H9 (cell line): ENCODE data around the gene PPHLN1. TPM values are rescaled to one million over a fixed set of nuclear protein-coding genes. Genes with fewer than 3 reads are reported as not detected.

ENCODE experiments used
- DNase-seq: peaks from one replicate; pipeline ENCODE4 v3.0.0-alpha.2; 2017
- H2AFZ ChIP-seq: one replicate; pipeline ENCODE4 v1.6.1; 2013; ENCODE audit warnings: mild to moderate bottlenecking, low read length, control low read depth, moderate library complexity
- H2AK5ac ChIP-seq: 2 replicates; pipeline ENCODE4 v1.6.1; 2013; ENCODE audit warnings: low read length, control low read depth, mixed read lengths; ENCODE audit not compliant: insufficient read length
- H2BK120ac ChIP-seq: one replicate; pipeline ENCODE4 v1.6.1; 2013; ENCODE audit warnings: low read depth, mild to moderate bottlenecking, low read length, control low read depth, inconsistent platforms; ENCODE audit not compliant: poor library complexity, severe bottlenecking
- H2BK12ac ChIP-seq: 2 replicates; pipeline ENCODE4 v1.6.1; 2013; ENCODE audit warnings: low read length, control low read depth, mixed read lengths, low read depth; ENCODE audit not compliant: insufficient read length
- H2BK15ac ChIP-seq: 2 replicates; pipeline ENCODE4 v1.6.1; 2013; ENCODE audit warnings: low read depth, low read length, control low read depth
- H2BK20ac ChIP-seq: one replicate; pipeline ENCODE4 v1.6.1; 2013; ENCODE audit warnings: low read depth, mild to moderate bottlenecking, low read length, control low read depth, inconsistent platforms; ENCODE audit not compliant: poor library complexity, severe bottlenecking
- H2BK5ac ChIP-seq: 2 replicates; pipeline ENCODE4 v1.6.1; 2013; ENCODE audit warnings: low read length, control low read depth, mixed read lengths; ENCODE audit not compliant: insufficient read length
- H3K14ac ChIP-seq: 2 replicates; pipeline ENCODE4 v1.6.1; 2013; ENCODE audit warnings: low read length, control low read depth; ENCODE audit not compliant: insufficient read depth
- H3K18ac ChIP-seq: 2 replicates; pipeline ENCODE4 v1.6.1; 2013; ENCODE audit warnings: low read depth, mild to moderate bottlenecking, mixed read lengths, low read length, control low read depth; ENCODE audit not compliant: insufficient read length
- H3K23ac ChIP-seq: 2 replicates; pipeline ENCODE4 v1.6.1; 2013; ENCODE audit warnings: low read length, control low read depth, mixed read lengths, low read depth; ENCODE audit not compliant: insufficient read length
- H3K23me2 ChIP-seq: 2 replicates; pipeline ENCODE4 v1.6.1; 2013; ENCODE audit warnings: low read depth, mild to moderate bottlenecking, mixed read lengths, low read length, control low read depth; ENCODE audit not compliant: insufficient read length, poor library complexity, severe bottlenecking
- H3K27ac ChIP-seq: 2 replicates; pipeline ENCODE4 v1.5.1; 2013; ENCODE audit warnings: low read length, control low read depth, mixed read lengths, low read depth; ENCODE audit not compliant: insufficient read length
- H3K27me3 ChIP-seq: 2 replicates; pipeline ENCODE4 v1.6.1; 2013; ENCODE audit warnings: low read length, control low read depth, inconsistent platforms; ENCODE audit not compliant: insufficient read depth
- H3K4ac ChIP-seq: 2 replicates; pipeline ENCODE4 v1.6.1; 2013; ENCODE audit warnings: low read depth, mild to moderate bottlenecking, control low read depth, inconsistent platforms, low read length, moderate library complexity
- H3K4me1 ChIP-seq: 2 replicates; pipeline ENCODE4 v1.6.1; 2013; ENCODE audit warnings: low read length, control low read depth, inconsistent platforms; ENCODE audit not compliant: insufficient read depth
- H3K4me2 ChIP-seq: 2 replicates; pipeline ENCODE4 v1.6.1; 2013; ENCODE audit warnings: low read length, control low read depth, mixed read lengths; ENCODE audit not compliant: insufficient read length, insufficient read depth
- H3K56ac ChIP-seq: 2 replicates; pipeline ENCODE4 v1.6.1; 2013; ENCODE audit warnings: low read depth, mild to moderate bottlenecking, mixed read lengths, low read length, control low read depth; ENCODE audit not compliant: insufficient read length
- H3K79me1 ChIP-seq: 2 replicates; pipeline ENCODE4 v1.6.1; 2013; ENCODE audit warnings: low read depth, mild to moderate bottlenecking, moderate library complexity, low read length, control low read depth, inconsistent platforms; ENCODE audit not compliant: insufficient read depth, poor library complexity, severe bottlenecking
- H3K79me2 ChIP-seq: 2 replicates; pipeline ENCODE4 v1.6.1; 2013; ENCODE audit warnings: low read length, control low read depth, inconsistent platforms; ENCODE audit not compliant: insufficient read depth
- H3K9ac ChIP-seq: 2 replicates; pipeline ENCODE4 v1.6.1; 2013; ENCODE audit warnings: low read length, control low read depth, mixed read lengths; ENCODE audit not compliant: insufficient read length; ENCODE audit errors: extremely low read depth
- H3K9me3 ChIP-seq: one replicate; pipeline ENCODE4 v1.6.1; 2013; ENCODE audit warnings: low read depth, low read length, inconsistent platforms; ENCODE audit not compliant: control insufficient read depth
- H3T11ph ChIP-seq: one replicate; pipeline ENCODE4 v1.6.1; 2013; ENCODE audit warnings: mild to moderate bottlenecking, low read length, control low read depth, inconsistent platforms
- H4K20me1 ChIP-seq: one replicate; pipeline ENCODE4 v1.6.1; 2013; ENCODE audit not compliant: control insufficient read depth, insufficient read length, insufficient read depth
- H4K5ac ChIP-seq: 2 replicates; pipeline ENCODE4 v1.6.1; 2013; ENCODE audit warnings: low read depth, mild to moderate bottlenecking, mixed read lengths, low read length, control low read depth; ENCODE audit not compliant: insufficient read length
- H4K8ac ChIP-seq: replicated peaks from 2 replicates; pipeline ENCODE4 v1.6.1; 2013; ENCODE audit warnings: low read length, control low read depth, mixed read lengths, low read depth; ENCODE audit not compliant: insufficient read length
- H4K91ac ChIP-seq: 2 replicates; pipeline ENCODE4 v1.6.1; 2013; ENCODE audit warnings: low read depth, mild to moderate bottlenecking, moderate library complexity, mixed read lengths, low read length, control low read depth; ENCODE audit not compliant: insufficient read length
- H3K27ac Mint-ChIP-seq, 3 experiments: 2 replicates in 2 of 3; 3 replicates in 1 of 3; pipeline ENCODE4 v1.8.0; 2020 to 2021; ENCODE audit warnings: mixed read lengths in 3 of 3, mild to moderate bottlenecking in 1 of 3, moderate library complexity in 1 of 3
- H3K27me3 Mint-ChIP-seq: 2 replicates; pipeline ENCODE4 v1.8.0; 2021; ENCODE audit warnings: low read depth, mild to moderate bottlenecking, moderate library complexity, mixed read lengths
- H3K36me3 Mint-ChIP-seq, 3 experiments: 2 replicates in 2 of 3; 3 replicates in 1 of 3; pipeline ENCODE4 v1.8.0; 2020 to 2021; ENCODE audit warnings: low read depth in 3 of 3, mixed read lengths in 3 of 3; ENCODE audit not compliant: insufficient read depth in 1 of 3
- H3K4me1 Mint-ChIP-seq, 2 experiments: 2 replicates each; pipeline ENCODE4 v1.8.0; 2020; ENCODE audit warnings: mixed read lengths in 2 of 2
- H3K4me3 Mint-ChIP-seq, 2 experiments: 2 replicates in 1 of 2; 3 replicates in 1 of 2; pipeline ENCODE4 v1.8.0; 2020 to 2021; ENCODE audit warnings: mild to moderate bottlenecking in 2 of 2, mixed read lengths in 2 of 2, moderate library complexity in 1 of 2
- H3K9me3 Mint-ChIP-seq, 2 experiments: 2 replicates in 1 of 2; 3 replicates in 1 of 2; pipeline ENCODE4 v1.8.0; 2020; ENCODE audit warnings: mild to moderate bottlenecking in 2 of 2, mixed read lengths in 2 of 2, moderate library complexity in 1 of 2
- WGBS: extraction: QIAGEN DNeasy Blood & Tissue Kit; methylation state at CpG from one replicate; pipeline ENCODE4 v1.1.7; 2013; ENCODE audit warnings: missing lambda C conversion rate, low lambda C conversion rate, mixed read lengths; ENCODE audit not compliant: insufficient read length; ENCODE audit errors: extremely low coverage; 5-methylcytosine and 5-hydroxymethylcytosine counted together
- total RNA-seq: library from RNA; stranded (reverse); gene quantifications from 2 replicates; pipeline ENCODE4 v1.2.1, GENCODE V29; 2021
- TF ChIP-seq, protein P1 (sequence below): fragments of 200-600 bp; sonication (generic); conservative IDR thresholded peaks from 3 replicates; pipeline ENCODE4 v1.8.0; 2021; ENCODE audit warnings: antibody characterized with exemption, mild to moderate bottlenecking

PPHLN1 gene
- total RNA-seq, 1 experiment from 2014 or later: 66.2 TPM

DNA sequence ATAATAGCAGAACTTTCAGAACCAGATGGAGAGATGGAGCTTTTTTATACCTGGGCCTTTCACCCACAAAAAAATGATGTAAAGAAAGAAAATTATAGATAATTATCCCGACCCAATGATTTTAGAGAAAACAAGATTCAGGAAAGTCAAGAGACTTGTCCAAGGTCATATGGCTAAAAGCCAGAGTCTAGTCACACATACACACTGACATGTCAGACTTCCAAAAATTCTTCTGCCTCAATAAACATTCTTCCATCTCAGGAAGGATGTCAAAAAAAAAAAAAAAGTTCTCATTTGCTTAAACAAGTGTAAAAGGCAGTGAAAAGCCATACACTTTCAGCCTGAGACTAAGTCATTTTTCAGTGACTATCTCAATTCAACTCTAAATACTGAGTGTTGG lies 147.6 kb downstream of the PPHLN1 start:
- Histone ChIP-seq H2BK20ac (no peak overlapping the region), H3K4me1 (peaks cover 10% of the 10 kb centered on the region), H3T11ph (no peak overlapping the region), H3K23me2 (no peaks in the 10 kb centered on the region), H4K91ac (no peak overlapping the region), H2BK15ac (no peak overlapping the region), H3K9ac (no peak overlapping the region), H3K79me1 (no peaks in the 10 kb centered on the region), H3K14ac (no peak overlapping the region), H3K27ac (no peak overlapping the region), H2AFZ (no peak overlapping the region), H2BK120ac (no peak overlapping the region), H3K18ac (no peak overlapping the region), H3K27me3 (no peaks in the 10 kb centered on the region), H3K9me3 (no peaks in the 10 kb centered on the region), H2AK5ac (no peak overlapping the region), H4K20me1 (no peaks in the 10 kb centered on the region), H3K56ac (no peak overlapping the region), H4K5ac (no peak overlapping the region), H2BK5ac (no peak overlapping the region), H3K4me2 (no peak overlapping the region), H3K23ac (no peak overlapping the region), H3K4ac (no peak overlapping the region), H4K8ac (no peak overlapping the region), H2BK12ac (no peak overlapping the region), H3K79me2 (peaks cover 18% of the 10 kb centered on the region; the same call in 1 of the 2 replicates)
- DNase-seq: no peak
- no peaks in the 10 kb centered on the region; the same call in 1 of the 2 replicates for H3K27me3 Mint-ChIP-seq
- H3K4me1 Mint-ChIP-seq: peaks cover 45 to 54% of the 10 kb centered on the region in 2 experiments
- H3K27ac Mint-ChIP-seq: peak overlapping the region in 1 of 3 experiments; percentile 79; a peak in 2 of 7 replicates
- no peak overlapping the region for H3K4me3 Mint-ChIP-seq
- H3K36me3 Mint-ChIP-seq: peaks cover 27 to 51% (median 39%) of the 10 kb centered on the region in 3 experiments; a peak in 6 of 7 replicates
- TF ChIP-seq, protein P1, sequence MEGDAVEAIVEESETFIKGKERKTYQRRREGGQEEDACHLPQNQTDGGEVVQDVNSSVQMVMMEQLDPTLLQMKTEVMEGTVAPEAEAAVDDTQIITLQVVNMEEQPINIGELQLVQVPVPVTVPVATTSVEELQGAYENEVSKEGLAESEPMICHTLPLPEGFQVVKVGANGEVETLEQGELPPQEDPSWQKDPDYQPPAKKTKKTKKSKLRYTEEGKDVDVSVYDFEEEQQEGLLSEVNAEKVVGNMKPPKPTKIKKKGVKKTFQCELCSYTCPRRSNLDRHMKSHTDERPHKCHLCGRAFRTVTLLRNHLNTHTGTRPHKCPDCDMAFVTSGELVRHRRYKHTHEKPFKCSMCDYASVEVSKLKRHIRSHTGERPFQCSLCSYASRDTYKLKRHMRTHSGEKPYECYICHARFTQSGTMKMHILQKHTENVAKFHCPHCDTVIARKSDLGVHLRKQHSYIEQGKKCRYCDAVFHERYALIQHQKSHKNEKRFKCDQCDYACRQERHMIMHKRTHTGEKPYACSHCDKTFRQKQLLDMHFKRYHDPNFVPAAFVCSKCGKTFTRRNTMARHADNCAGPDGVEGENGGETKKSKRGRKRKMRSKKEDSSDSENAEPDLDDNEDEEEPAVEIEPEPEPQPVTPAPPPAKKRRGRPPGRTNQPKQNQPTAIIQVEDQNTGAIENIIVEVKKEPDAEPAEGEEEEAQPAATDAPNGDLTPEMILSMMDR: no peak
- no peaks in the 10 kb centered on the region for H3K9me3 Mint-ChIP-seq
- WGBS: no CpG with 5 or more reads among the region's 1 CpG
